KG1 (cell line): ENCODE results near the gene TOMM6.

Source experiments
- DNase-seq: peaks from one replicate; lab custom pipeline; 2025; lab: John Stamatoyannopoulos, UW

Gene TOMM6

DNA sequence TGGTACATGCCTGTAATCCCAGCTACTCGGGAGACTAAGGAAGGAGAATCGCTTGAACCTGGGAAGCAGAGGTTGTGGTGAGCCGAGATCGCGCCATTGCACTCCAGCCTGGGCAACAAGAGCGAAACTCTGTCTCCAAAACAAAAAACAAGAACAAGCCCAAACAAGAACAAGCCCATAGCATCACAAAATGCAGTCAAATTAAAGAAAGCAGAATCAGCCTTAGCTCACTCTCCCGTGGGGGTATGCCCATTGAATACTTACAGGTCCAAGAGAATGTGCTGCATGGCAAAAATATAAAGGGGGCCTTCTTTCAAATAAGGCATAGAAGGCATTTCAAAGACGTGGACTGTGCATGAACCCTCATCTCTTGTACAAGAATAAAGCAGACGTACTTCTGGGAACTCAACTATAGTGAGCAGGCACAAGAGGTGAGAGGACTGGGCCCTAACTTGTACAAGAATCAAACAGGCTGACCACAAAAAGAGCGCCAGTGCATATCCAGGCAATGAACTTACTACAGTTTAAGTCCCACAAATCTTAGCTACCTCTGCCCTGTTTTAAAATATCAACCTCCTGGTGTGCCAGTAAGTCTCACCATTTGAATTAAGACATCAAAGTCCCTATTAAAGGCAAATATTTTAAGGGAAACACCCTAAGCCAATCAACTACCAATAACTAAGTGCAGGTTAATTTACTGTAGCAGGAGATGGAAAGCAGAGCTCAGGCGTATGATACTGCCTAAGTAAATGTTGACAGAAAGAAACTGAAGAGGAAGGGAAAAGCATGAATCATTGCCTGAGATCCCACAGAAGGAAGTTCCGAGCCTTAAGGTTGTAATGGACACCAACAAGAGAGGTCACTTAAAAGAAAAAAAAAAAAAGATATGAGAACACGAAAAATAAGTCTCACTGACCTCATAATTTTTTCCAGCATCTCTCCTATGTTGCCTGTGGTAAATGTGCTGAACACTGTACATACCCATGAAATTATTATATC lies 37.4 kb downstream of the TOMM6 start:
- no peak for DNase-seq

DNA sequence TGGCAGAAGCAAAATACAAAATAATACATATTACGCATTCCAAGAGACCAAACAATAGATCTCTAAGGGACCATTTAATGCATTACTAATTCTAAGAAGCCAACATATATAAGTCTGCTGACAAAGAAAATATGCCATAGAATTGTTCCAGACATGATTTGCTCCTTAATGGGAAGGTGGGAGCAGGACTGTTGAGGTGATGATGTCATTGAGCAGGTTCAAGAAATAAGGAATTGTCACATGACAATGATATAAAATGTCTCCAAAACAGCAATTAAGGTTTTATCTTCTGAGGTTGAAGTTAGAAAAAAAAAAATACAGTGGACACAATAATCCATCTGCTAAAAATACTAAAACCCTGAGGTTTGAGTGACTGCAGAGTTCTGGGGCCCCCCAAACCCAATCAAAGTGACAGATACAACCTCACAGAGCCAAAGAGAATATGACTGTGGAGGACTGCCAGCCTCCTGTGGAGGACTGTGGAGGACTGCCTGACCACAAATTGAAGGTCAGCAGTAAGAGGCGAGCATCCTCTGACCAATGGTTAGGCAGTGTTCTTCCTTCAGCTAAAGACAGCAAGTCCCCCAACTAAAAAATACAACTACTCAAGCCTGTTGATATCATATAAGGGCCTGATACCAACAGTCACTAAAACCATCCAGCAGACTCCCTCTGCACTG lies 39.0 kb downstream of the TOMM6 start:
- no peak for DNase-seq

DNA sequence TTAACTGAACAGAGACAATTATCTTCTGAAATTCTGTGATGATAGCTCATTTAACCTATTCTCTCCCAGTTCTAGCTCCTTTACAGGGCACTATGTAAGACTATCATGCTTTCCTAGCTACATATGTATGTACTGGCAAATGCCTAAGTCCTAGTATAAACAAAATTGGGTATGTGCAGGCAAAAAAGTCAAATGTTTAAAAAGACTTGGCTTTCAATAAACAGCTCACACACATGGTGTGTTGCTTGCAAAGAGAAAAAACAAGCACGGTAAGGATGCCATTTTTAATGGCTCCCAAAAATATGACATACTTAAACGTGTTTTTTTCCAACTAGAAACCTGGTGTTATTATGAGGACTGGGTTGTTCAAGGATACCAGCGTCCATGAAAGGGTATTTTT lies 44.8 kb downstream of the TOMM6 start:
- no peak for DNase-seq

DNA sequence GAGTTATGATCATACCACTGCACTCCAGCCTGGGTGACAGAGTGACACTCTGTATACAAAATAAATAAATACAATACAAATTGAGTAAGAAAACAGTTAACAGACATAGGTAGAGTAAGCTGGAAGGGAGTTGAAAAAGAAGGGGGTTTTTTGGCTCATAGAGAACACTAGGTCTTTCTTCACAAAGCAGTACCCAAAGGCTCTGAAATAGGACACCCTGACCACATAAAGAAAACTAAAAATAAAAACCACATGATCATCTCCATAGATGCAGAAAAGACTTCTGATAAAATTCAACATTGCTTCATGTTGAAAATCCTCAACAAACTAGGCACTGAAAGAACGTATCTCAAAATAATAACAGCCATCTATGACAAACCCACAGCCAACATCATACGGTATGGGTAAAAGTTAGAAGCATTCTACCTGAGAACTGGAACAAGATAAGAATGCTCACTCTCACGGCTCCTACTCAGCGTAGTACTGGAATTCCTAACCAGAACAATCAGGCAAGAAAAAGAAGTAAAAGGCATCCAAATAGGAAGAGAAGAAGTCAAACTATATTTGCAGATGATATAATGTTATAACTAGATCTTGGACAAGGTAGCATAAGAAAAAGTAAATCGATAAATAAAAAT lies 48.6 kb downstream of the TOMM6 start:
- DNase-seq = no peak

DNA sequence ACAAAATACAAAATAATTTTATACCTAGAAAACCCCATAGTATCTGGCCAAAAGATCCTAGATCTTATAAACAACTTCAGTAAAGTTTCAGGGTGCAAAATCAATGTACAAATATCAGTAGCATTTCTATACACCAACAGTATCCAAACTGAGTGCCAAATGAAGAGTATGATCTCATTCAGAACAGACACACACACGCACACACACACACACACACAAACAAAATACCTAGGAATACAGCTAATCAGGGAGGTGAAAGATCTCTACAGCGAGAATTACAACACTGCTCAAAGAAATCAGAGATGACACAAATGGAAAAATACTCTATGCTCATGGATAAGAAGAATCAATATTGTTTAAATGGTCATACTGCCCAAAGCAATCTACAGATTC lies 49.2 kb downstream of the TOMM6 start:
- no peak for DNase-seq
